ENCODE results near the gene POMGNT1.

POMGNT1 gene

DNA sequence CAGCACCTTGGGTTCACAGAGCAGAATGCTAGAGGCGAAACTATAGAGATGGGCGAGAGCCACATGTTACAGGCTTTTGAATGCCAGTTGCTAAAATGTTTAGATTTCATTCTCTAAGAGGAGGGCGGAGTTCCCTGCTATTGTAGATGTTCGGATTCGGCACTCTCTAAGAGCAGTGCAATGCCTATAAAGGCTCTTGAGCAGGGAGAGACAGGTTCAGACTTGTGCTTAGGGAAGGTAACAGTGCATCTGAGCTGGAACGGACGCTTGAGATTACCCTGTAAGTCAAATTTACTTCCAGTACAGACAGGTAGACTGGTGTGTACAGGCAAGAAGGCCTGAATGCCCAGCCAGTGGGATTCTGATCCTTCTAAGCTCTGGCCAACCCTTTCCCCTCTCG is 20.2 kb upstream of the POMGNT1 start:
- Histone ChIP-seq H2AFZ (ENCODE audit: low read length) (no peak overlapping the region), H3K79me2 (ENCODE audit: low read length) (no peaks in the 10 kb centered on the region), H4K20me1 (ENCODE audit: insufficient read depth, low read length) (no peaks in the 10 kb centered on the region), H3K9me2 (replicated peaks; ENCODE audit: insufficient read depth, low read length) (no peaks in the 10 kb centered on the region), H3K27ac (ENCODE audit: low read length) (no peak overlapping the region), H3K36me3 (replicated peaks; ENCODE audit: insufficient read depth, low read length) (no peaks in the 10 kb centered on the region), H3F3A (ENCODE audit: insufficient read depth, low read length) (no peaks in the 10 kb centered on the region), H3K9ac (ENCODE audit: low read length) (no peak overlapping the region), H3K4me1 (ENCODE audit: low read length) (no peaks in the 10 kb centered on the region), H3K9me3 (replicated peaks; ENCODE audit: insufficient read depth, low read length) (no peaks in the 10 kb centered on the region), H3K4me2 (ENCODE audit: low read depth, low read length) (no peak overlapping the region), H3K27me3 (replicated peaks; ENCODE audit: insufficient read depth, low read length) (no peaks in the 10 kb centered on the region), H3K4me3 (ENCODE audit: low read length) (no peak overlapping the region)
- DNase-seq = no peak
- TF ChIP-seq EZH2phosphoT487 (IDR thresholded peaks at IDR 0.05; ENCODE audit: low read length) (no peak), EZH2 (optimal IDR thresholded peaks at IDR 0.05; ENCODE audit: low read depth, low read length) (no peak)
- TF ChIP-seq, protein P1, sequence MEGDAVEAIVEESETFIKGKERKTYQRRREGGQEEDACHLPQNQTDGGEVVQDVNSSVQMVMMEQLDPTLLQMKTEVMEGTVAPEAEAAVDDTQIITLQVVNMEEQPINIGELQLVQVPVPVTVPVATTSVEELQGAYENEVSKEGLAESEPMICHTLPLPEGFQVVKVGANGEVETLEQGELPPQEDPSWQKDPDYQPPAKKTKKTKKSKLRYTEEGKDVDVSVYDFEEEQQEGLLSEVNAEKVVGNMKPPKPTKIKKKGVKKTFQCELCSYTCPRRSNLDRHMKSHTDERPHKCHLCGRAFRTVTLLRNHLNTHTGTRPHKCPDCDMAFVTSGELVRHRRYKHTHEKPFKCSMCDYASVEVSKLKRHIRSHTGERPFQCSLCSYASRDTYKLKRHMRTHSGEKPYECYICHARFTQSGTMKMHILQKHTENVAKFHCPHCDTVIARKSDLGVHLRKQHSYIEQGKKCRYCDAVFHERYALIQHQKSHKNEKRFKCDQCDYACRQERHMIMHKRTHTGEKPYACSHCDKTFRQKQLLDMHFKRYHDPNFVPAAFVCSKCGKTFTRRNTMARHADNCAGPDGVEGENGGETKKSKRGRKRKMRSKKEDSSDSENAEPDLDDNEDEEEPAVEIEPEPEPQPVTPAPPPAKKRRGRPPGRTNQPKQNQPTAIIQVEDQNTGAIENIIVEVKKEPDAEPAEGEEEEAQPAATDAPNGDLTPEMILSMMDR (IDR thresholded peaks at IDR 0.05; ENCODE audit: low read length) = no peak

DNA sequence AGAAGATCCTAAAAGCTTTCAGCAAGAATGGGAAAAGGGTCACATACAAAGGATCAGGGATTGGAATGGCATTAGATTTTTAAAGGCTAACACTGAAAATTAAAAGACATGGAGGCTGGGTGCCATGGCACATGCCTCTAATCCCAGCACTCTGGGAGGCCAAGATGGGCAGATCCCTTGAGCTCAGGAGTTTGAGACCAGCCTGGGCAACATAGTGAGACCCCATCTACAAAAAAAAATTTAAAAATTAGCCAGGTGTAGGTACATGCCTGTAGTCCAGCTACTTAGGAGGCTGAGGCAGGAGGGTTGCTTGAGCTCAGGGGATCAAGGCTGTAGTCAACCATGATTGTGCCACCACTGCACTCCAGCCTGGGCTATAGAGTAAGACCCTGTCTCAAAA is 17.3 kb upstream of the POMGNT1 start:
- no peaks in the 10 kb centered on the region for H3K79me2 ChIP-seq (ENCODE audit: low read length)
- H3K9ac ChIP-seq (ENCODE audit: low read length) = no peak overlapping the region
- H3K27ac ChIP-seq (ENCODE audit: low read length) = no peak overlapping the region
- no peak overlapping the region for H2AFZ ChIP-seq (ENCODE audit: low read length)
- TF ChIP-seq EZH2phosphoT487 (IDR thresholded peaks at IDR 0.05; ENCODE audit: low read length) (no peak), EZH2 (optimal IDR thresholded peaks at IDR 0.05; ENCODE audit: low read depth, low read length) (no peak)
- TF ChIP-seq, protein P1 (IDR thresholded peaks at IDR 0.05; ENCODE audit: low read length) = no peak
- no peaks in the 10 kb centered on the region for H3K9me3 ChIP-seq (replicated peaks; ENCODE audit: insufficient read depth, low read length)
- no peak overlapping the region for H3K4me2 ChIP-seq (ENCODE audit: low read depth, low read length)
- no peaks in the 10 kb centered on the region for H3K4me1 ChIP-seq (ENCODE audit: low read length)
- no peaks in the 10 kb centered on the region for H3K9me2 ChIP-seq (replicated peaks; ENCODE audit: insufficient read depth, low read length)
- no peaks in the 10 kb centered on the region for H3F3A ChIP-seq (ENCODE audit: insufficient read depth, low read length)
- DNase-seq = no peak
- no peaks in the 10 kb centered on the region for H3K27me3 ChIP-seq (replicated peaks; ENCODE audit: insufficient read depth, low read length)
- no peaks in the 10 kb centered on the region for H4K20me1 ChIP-seq (ENCODE audit: insufficient read depth, low read length)
- H3K4me3 ChIP-seq (ENCODE audit: low read length) = no peak overlapping the region
- no peaks in the 10 kb centered on the region for H3K36me3 ChIP-seq (replicated peaks; ENCODE audit: insufficient read depth, low read length)

DNA sequence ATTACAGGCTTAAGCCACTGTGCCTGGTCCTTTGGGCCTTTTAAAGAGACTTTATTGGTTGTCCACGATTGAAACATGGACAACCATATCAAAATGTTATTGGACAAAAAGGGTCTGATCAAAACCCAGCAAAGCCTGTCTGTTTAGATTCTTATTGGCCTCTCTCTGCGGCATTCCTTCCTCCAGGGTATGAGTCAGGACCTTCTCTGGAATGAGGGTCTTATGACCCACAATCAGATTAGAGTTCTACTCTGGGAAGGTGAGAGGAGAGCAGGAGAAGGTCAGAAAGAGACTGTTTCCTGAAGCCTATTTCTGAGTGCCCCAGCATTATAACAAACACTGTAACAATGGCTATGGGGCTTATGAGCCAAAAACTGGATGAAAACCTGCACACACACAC is 12.8 kb upstream of the POMGNT1 start:
- Histone ChIP-seq H3K9ac (ENCODE audit: low read length) (no peak overlapping the region), H3K27me3 (replicated peaks; ENCODE audit: insufficient read depth, low read length) (no peaks in the 10 kb centered on the region), H3K4me2 (ENCODE audit: low read depth, low read length) (no peak overlapping the region), H3K9me2 (replicated peaks; ENCODE audit: insufficient read depth, low read length) (no peaks in the 10 kb centered on the region), H3K4me1 (ENCODE audit: low read length) (no peaks in the 10 kb centered on the region), H2AFZ (ENCODE audit: low read length) (no peak overlapping the region), H3K4me3 (ENCODE audit: low read length) (no peak overlapping the region), H3F3A (ENCODE audit: insufficient read depth, low read length) (no peaks in the 10 kb centered on the region), H3K9me3 (replicated peaks; ENCODE audit: insufficient read depth, low read length) (no peaks in the 10 kb centered on the region), H3K79me2 (ENCODE audit: low read length) (no peaks in the 10 kb centered on the region), H3K27ac (ENCODE audit: low read length) (no peak overlapping the region), H3K36me3 (replicated peaks; ENCODE audit: insufficient read depth, low read length) (no peaks in the 10 kb centered on the region), H4K20me1 (ENCODE audit: insufficient read depth, low read length) (no peaks in the 10 kb centered on the region)
- TF ChIP-seq EZH2phosphoT487 (IDR thresholded peaks at IDR 0.05; ENCODE audit: low read length) (no peak), EZH2 (optimal IDR thresholded peaks at IDR 0.05; ENCODE audit: low read depth, low read length) (no peak)
- TF ChIP-seq, protein P1 (IDR thresholded peaks at IDR 0.05; ENCODE audit: low read length) = no peak
- DNase-seq = no peak

Measured in MM.1S (cell line).